Breast epithelium (tissue), 4 donors: ENCODE data around the gene CFAP43. TPM values are rescaled to one million over a fixed set of nuclear protein-coding genes. Genes with fewer than 3 reads are reported as not detected.

Source experiments
- DNase-seq, 2 donors: peaks; one replicate each; pipeline ENCODE4 v3.0.0-alpha.2; 2019; ENCODE audit warnings: low spot score in 2 of 2
- H3K27ac ChIP-seq, 2 donors: fragments of 200-600 bp; sonication (generic) in 1 of 2; one replicate each; pipeline ENCODE4 v1.5.1; 2016 to 2019; ENCODE audit warnings: mild to moderate bottlenecking in 1 of 2
- H3K27me3 ChIP-seq, 2 donors: fragments of 200-600 bp; sonication (generic) in 1 of 2; one replicate each; pipeline versions ENCODE4 v1.5.1 to v1.6.0; 2017 to 2019; ENCODE audit warnings: control low read depth in 1 of 2, mild to moderate bottlenecking in 1 of 2
- H3K36me3 ChIP-seq: fragments of 200-600 bp; one replicate; pipeline ENCODE4 v1.5.1; 2019
- H3K4me1 ChIP-seq, 2 donors: fragments of 200-600 bp; sonication (generic); one replicate each; pipeline ENCODE4 v1.5.1; 2016 to 2019; ENCODE audit warnings: control low read depth in 1 of 2
- H3K4me3 ChIP-seq, 3 donors: fragments of 200-600 bp; sonication (generic); 1 replicate in 2 of 3; 2 replicates in 1 of 3; pipeline ENCODE4 v1.5.1; 2016 to 2019; ENCODE audit warnings: mild to moderate bottlenecking in 3 of 3, moderate library complexity in 2 of 3
- H3K9me3 ChIP-seq, 2 donors: fragments of 200-600 bp; sonication (generic) in 1 of 2; one replicate each; pipeline ENCODE4 v1.5.1; 2016 to 2019; ENCODE audit warnings: control low read depth in 1 of 2
- POLR2A ChIP-seq: fragments of 450-650 bp; IDR thresholded peaks from one replicate; pipeline ENCODE4 v1.6.1; 2016; ENCODE audit warnings: antibody characterized with exemption, mild to moderate bottlenecking, moderate library complexity
- POLR2AphosphoS5 ChIP-seq, 3 donors: sonication (generic); formaldehyde crosslinking; IDR thresholded peaks; one replicate each; pipeline ENCODE4 v1.6.1; 2017; ENCODE audit warnings: antibody characterized with exemption in 3 of 3
- intact Hi-C: fragments of 100-400 bp; cut with DNase I; formaldehyde crosslinking; loops from one replicate; pipeline ENCODE4 v1.15.1; 2023; ENCODE audit warnings: low total_unique reads
- total RNA-seq, 3 donors: library from RNA; depleted of rRNA; stranded (reverse); fragments of >200 nt; gene quantifications; one replicate each; pipeline ENCODE4 v1.1.0, GENCODE V29; 2016
- TF ChIP-seq, protein P1 (sequence below), 3 donors: fragments of 450-650 bp; IDR thresholded peaks; one replicate each; pipeline ENCODE4 v1.5.1; 2016 to 2017; ENCODE audit warnings: antibody characterized with exemption in 3 of 3, mild to moderate bottlenecking in 3 of 3, moderate library complexity in 3 of 3

CFAP43 gene, protein sequence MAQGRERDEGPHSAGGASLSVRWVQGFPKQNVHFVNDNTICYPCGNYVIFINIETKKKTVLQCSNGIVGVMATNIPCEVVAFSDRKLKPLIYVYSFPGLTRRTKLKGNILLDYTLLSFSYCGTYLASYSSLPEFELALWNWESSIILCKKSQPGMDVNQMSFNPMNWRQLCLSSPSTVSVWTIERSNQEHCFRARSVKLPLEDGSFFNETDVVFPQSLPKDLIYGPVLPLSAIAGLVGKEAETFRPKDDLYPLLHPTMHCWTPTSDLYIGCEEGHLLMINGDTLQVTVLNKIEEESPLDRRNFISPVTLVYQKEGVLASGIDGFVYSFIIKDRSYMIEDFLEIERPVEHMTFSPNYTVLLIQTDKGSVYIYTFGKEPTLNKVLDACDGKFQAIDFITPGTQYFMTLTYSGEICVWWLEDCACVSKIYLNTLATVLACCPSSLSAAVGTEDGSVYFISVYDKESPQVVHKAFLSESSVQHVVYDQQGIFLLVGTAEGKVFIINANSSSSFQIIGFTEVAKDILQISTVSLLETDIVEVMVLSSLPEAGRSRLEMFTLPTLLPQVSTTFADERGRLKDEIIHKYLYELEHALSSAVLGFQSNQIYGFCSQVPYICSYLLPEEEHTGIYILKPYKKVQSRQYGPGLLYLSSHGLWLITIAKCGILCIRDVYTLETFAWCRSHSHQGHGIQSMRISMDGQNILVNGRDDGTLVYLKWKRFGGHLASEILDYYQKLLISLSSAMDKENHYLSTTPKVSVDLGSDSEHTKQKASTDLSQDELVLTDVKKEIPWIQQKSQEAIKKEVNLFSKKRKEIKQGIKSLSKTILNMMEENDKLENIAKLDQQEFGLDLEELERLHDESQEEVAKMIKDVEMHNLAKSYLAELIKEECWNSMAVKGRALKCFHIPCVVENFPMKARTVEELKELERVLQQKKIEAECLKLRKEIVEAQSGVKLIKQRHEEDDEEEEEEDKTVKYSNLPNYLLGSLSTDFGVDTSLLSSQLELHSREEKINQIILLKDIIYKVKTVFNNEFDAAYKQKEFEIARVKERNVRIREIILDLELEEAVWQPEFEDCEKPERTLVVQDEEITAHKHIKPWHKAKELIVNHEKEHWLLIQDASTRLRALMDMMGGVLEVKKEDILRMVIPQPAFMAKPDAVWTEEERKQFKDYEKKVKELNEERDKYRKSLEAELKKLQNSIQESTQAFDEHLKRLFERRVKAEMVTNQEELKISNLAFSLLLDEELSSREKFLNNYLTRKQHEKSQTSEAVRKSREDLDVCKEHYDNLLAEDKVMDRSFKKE (N-terminal part only)
- 1 to 10 TPM in 2 of 3 donors, under 1 TPM in 1; 0.32 to 8.5 (median 3.9) TPM for total RNA-seq

DNA sequence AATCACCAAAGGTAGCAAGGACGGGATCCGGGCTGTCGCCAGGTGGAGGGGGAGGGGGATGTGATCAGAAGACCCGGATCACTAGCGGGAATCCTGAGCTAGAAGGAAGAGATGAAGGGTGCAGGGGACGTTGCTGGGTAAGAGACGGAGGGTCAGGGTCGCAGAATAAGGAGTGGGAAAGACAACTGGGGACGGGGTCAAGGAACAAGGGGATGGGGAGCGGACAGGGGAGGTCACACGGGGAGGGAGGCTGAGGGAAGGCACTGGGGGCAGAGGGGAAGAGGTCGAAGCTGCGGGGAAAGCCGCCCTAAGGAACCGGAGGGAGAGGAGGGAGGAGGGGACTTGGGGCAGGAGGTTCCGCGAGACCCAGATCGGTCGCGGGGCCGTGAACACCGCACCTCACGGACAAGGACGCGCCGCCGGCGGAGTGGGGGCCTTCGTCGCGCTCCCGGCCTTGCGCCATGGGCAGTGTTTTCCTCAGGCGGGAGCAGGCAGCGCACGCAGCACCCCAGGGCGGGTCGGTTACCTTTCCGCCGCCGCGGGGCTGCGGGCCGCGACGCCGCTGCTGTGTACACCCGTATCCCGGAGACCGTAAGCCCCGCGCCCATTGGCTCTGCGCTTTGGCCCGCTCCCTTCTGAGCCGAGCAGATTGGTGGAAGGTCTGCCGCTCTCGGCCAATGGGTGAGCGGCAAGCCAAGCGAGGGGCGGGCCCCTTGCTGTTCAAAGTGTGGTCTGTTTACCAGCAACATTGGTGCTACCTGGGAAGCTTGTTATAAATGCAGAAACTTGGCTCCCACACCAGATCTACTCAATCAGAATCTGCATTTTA is at the start of gene CFAP43:
CFAP43 (minus strand) TSS at position 581 of the 829 bp plus-strand sequence; CDS start at position 463, 118 bp downstream.
- Histone ChIP-seq H3K4me1 (no peaks in the 10 kb centered on the region), H3K9me3 (no peaks in the 10 kb centered on the region), H3K36me3 (no peaks in the 10 kb centered on the region), H3K27ac (peak within 1 kb of the TSS; percentile 90), H3K27me3 (no peaks in the 10 kb centered on the region), H3K4me3 (peak within 1 kb of the TSS; percentile 76 to 92 (median 92))
- TF ChIP-seq POLR2AphosphoS5 (IDR thresholded peaks at IDR 0.05) (peak; percentile 71 to 90 (median 82)), POLR2A (peak; percentile 67)
- TF ChIP-seq, protein P1, sequence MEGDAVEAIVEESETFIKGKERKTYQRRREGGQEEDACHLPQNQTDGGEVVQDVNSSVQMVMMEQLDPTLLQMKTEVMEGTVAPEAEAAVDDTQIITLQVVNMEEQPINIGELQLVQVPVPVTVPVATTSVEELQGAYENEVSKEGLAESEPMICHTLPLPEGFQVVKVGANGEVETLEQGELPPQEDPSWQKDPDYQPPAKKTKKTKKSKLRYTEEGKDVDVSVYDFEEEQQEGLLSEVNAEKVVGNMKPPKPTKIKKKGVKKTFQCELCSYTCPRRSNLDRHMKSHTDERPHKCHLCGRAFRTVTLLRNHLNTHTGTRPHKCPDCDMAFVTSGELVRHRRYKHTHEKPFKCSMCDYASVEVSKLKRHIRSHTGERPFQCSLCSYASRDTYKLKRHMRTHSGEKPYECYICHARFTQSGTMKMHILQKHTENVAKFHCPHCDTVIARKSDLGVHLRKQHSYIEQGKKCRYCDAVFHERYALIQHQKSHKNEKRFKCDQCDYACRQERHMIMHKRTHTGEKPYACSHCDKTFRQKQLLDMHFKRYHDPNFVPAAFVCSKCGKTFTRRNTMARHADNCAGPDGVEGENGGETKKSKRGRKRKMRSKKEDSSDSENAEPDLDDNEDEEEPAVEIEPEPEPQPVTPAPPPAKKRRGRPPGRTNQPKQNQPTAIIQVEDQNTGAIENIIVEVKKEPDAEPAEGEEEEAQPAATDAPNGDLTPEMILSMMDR (IDR thresholded peaks at IDR 0.05), result no peak
- intact Hi-C loops, result no loop called here
- DNase-seq, result peak; percentile 99 to 100

DNA sequence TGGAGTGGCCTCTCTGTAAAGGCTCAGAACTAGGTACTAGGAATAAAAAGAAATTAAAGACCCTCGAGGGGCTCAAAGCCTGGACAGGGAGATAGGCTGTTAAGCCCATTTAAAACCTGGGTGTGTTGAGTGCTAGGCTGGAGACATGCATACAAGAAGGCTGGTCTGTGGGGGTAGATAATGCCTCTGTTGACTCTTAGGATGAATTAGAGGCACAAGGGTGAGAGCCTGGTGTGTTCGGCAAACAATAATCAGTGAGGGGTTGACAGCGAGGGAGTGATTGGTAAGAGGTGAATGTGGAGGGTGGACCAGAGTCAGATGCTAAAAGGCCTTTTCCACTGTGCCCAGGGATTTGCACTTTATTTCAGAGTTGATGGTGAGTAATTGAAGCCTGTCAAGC is 49.5 kb upstream of the CFAP43 start:
- H3K36me3 ChIP-seq, result no peaks in the 10 kb centered on the region
- no peaks in the 10 kb centered on the region for H3K27me3 ChIP-seq
- H3K4me3 ChIP-seq, result no peak overlapping the region
- no peak for TF ChIP-seq POLR2AphosphoS5 (IDR thresholded peaks at IDR 0.05)
- no peak for TF ChIP-seq POLR2A
- TF ChIP-seq, protein P1 (IDR thresholded peaks at IDR 0.05), result no peak
- H3K27ac ChIP-seq, result no peak overlapping the region
- no peaks in the 10 kb centered on the region for H3K4me1 ChIP-seq
- no peaks in the 10 kb centered on the region for H3K9me3 ChIP-seq
- intact Hi-C loops, result no loop called here
- DNase-seq, result no peak

DNA sequence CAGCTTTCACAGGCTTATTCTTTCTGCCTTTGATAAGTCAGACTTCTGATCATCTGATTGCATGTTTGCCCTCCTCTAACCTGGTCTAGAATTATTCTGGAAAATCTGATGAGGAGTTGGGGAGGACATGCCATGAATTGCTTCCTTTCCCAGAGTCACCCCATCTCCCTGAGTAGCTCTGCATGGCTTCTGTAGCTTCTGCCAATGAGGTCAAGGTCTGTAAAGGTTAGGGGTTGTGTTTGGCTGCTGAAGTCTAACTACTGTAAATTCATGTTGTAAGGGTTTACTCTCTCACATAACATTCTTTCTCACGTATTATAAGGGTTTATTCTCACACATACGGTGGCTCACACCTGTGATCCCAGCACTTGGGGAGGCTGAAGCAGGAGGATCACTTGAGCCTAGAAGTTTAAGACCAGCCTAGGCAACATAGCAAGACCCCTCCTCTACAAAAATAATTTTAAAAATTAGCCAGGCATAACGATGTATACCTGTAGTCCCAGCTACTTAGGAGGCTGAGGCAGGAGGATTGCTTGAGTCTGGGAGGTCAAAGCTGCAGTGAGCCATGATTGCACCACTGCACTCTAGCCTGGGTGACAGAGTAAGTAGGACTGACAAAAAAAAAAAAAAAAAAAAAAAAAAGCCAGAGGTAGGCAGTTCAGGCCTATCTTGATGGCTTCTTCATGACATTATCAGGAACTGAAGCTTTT is 47.5 kb upstream of the CFAP43 start:
- Histone ChIP-seq H3K4me3 (no peak overlapping the region), H3K27ac (no peak overlapping the region), H3K9me3 (no peaks in the 10 kb centered on the region), H3K4me1 (no peaks in the 10 kb centered on the region), H3K36me3 (no peaks in the 10 kb centered on the region), H3K27me3 (no peaks in the 10 kb centered on the region)
- TF ChIP-seq POLR2A (no peak), POLR2AphosphoS5 (IDR thresholded peaks at IDR 0.05) (no peak)
- TF ChIP-seq, protein P1 (IDR thresholded peaks at IDR 0.05), result no peak
- intact Hi-C loops, result no loop called here
- no peak for DNase-seq

DNA sequence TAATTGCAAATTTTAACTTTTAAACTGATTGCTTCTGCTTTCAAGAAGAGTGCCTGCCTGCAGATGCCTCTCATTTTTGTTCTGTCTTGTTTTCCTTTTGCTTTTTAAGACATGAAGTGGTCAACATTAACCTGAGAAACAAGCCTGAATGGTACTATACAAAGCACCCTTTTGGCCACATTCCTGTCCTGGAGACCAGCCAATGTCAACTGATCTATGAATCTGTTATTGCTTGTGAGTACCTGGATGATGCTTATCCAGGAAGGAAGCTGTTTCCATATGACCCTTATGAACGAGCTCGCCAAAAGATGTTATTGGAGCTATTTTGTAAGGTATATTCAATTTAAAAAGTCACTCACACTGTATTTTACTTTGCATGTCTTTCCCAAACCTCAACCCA is 45.6 kb upstream of the CFAP43 start:
- TF ChIP-seq, protein P1 (IDR thresholded peaks at IDR 0.05), result no peak
- TF ChIP-seq POLR2AphosphoS5 (IDR thresholded peaks at IDR 0.05) (no peak), POLR2A (no peak)
- Histone ChIP-seq H3K4me1 (no peaks in the 10 kb centered on the region), H3K27me3 (no peaks in the 10 kb centered on the region), H3K9me3 (no peaks in the 10 kb centered on the region), H3K4me3 (no peak overlapping the region), H3K36me3 (no peaks in the 10 kb centered on the region), H3K27ac (no peak overlapping the region)
- DNase-seq, result no peak
- intact Hi-C loops, result no loop called here
